Epithelial cell of proximal tubule (primary cell): ENCODE data around the gene HOXC12. TPM values are rescaled to one million over a fixed set of nuclear protein-coding genes. Genes with fewer than 3 reads are reported as not detected.
A peak's percentile ranks its signal among the peaks of the same experiment; 100 is the strongest.

Experiments
- DNase-seq: peaks from one replicate; pipeline ENCODE4 v3.0.0-alpha.2; 2011; ENCODE audit warnings: low read depth
- H3K4me3 ChIP-seq: 2 replicates; pipeline ENCODE4 v1.5.1; 2011; ENCODE audit warnings: low read depth, mild to moderate bottlenecking, low read length
- CTCF ChIP-seq: conservative IDR thresholded peaks from 2 replicates; pipeline ENCODE4 v1.5.1; 2012; ENCODE audit warnings: low read depth, mild to moderate bottlenecking, low read length
- total RNA-seq: library from RNA; depleted of rRNA; stranded (reverse); fragments of >200 nt; gene quantifications from 2 replicates; pipeline ENCODE4 v1.2.3, GENCODE V29; 2015

The HOXC12 gene
- total RNA-seq, 1 donor from 2014 or later: not detected

GRCh38 chr12:53978477-53979356 is 24.0 kb downstream of the HOXC12 start:
- DNase-seq: no peak
- TF ChIP-seq CTCF: no peak
- no peak overlapping the region for H3K4me3 ChIP-seq

- TF ChIP-seq CTCF: no peak
- no peak for DNase-seq
- peak overlapping the region; percentile 98 for H3K4me3 ChIP-seq
Measured at GRCh38 chr12:53980104-53980801, 25.6 kb downstream of the HOXC12 start.

GRCh38 chr12:53980802-53981496 is 26.2 kb downstream of the HOXC12 start:
- no peak for DNase-seq
- no peak for TF ChIP-seq CTCF
- H3K4me3 ChIP-seq: peak overlapping the region; percentile 98

GRCh38 chr12:53981634-53982565 is 27.2 kb downstream of the HOXC12 start:
- DNase-seq: no peak
- no peak for TF ChIP-seq CTCF
- peak overlapping the region; percentile 98 for H3K4me3 ChIP-seq

GRCh38 chr12:53982648-53983567 is 28.2 kb downstream of the HOXC12 start:
- no peak for DNase-seq
- no peak for TF ChIP-seq CTCF
- peak overlapping the region; percentile 98 for H3K4me3 ChIP-seq
